NCI-H128 (cell line): Measurements from ENCODE around the gene PLCG2.
"Not testable (repeated sequence)": the region's sequence is repeated elsewhere in the genome, so short reads cannot be mapped to it uniquely, and the experiment has no call there.

ENCODE experiments used
- DNase-seq: peaks from one replicate; lab custom pipeline; 2025; ENCODE audit not compliant: unreplicated experiment; lab: John Stamatoyannopoulos, UW

The PLCG2 gene

GRCh38 chr16:81787659-81788058 lies 8.6 kb downstream of the PLCG2 start:
- DNase-seq: no peak

- no peak for DNase-seq
Observed at GRCh38 chr16:81790277-81790676, 11.2 kb downstream of the PLCG2 start.

DNA sequence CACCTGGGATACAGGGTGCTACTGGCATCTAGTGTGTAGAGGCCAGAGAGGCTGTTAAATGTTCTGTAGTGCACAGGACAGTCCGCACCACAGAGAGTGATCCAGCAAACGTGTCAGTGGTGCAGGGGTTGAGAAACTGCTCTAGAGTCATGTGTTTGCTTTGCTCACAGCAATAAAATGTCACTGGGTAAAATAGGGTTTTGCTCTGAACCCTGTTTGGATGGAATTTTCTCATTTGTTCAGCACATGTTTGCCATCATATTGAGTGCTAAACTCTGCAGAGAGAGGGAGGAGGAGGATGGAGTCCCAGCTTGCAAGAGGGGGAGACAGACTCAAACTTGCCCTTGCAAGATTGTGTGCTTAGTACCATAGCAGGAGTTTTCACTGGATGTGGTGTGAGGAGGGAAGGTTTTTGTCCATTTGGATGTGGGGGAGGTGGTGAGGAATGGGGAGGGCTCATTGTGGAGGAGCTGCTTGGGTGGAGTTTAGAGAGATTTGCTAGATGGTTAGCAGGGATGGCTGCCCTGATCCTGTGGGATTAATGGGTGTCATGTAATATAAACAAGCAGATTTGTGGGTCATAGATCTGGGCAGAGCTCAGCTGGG lies 11.8 kb downstream of the PLCG2 start:
- no peak for DNase-seq

- no peak for DNase-seq
Observed at GRCh38 chr16:81792828-81793227, 13.7 kb downstream of the PLCG2 start.

DNA sequence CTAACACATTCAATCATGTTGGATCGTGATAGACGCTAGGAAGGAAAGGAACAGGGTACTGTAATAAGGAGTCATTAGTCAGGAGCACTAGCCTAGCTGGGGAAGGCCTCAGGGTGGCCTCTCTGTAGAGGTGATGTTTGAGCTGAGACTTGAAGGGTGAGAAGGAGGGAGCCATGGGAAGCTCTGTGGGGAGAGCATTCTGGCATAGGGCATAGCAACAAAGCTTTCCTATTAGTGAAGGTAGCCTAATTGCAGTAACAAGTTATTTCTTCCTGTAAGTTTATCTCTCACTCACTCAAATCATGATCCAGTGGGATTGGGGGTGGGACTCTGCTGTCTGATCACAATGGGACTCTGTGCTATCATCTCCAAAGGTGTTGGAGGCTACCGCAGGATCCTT lies 16.1 kb downstream of the PLCG2 start:
- no peak for DNase-seq

- no peak for DNase-seq
Observed at GRCh38 chr16:81796035-81796434, 16.9 kb downstream of the PLCG2 start.

GRCh38 chr16:81796583-81797346 lies 17.7 kb downstream of the PLCG2 start:
- DNase-seq: no peak

DNA sequence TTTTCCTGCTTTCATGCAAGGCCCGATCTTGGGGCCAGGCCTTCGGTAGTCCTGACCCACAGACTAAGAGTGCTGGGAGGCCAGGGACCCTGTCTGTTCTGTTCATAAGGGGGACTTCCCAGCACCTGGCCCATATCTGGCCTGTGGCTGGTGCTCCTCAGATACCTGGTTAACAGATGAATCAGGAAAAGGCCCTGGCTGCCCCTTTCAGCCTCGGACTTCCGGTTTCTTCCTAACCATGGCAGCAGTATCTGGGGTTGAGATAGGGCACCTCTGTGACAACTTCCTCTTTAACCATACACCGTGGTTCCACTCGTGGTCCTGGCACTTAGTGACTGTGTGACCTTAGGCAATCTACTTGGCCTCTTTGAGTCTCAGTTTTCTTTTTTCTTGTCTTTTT lies 18.4 kb downstream of the PLCG2 start:
- DNase-seq: no peak

GRCh38 chr16:81798311-81799137 lies 19.4 kb downstream of the PLCG2 start:
- DNase-seq: no peak

DNA sequence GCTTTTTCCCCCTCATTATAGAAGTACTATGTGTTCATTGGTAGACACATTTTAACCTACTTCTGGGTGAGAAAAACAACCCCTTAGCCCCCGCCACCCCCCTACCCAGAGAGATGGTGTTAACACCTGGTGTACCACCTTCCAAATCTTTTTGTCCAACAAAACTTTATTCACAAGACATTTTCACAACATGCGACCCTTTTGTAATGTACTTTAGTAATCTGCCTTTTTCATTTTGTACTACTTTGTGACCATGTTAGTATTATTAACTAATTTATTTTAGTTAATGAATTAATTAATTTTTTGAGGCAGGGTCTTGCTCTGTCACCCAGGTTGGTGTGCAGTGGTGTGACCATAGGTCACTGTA lies 20.0 kb downstream of the PLCG2 start:
- no peak for DNase-seq

GRCh38 chr16:81801724-81802123 lies 22.6 kb downstream of the PLCG2 start:
- not testable (repeated sequence) for DNase-seq

DNA sequence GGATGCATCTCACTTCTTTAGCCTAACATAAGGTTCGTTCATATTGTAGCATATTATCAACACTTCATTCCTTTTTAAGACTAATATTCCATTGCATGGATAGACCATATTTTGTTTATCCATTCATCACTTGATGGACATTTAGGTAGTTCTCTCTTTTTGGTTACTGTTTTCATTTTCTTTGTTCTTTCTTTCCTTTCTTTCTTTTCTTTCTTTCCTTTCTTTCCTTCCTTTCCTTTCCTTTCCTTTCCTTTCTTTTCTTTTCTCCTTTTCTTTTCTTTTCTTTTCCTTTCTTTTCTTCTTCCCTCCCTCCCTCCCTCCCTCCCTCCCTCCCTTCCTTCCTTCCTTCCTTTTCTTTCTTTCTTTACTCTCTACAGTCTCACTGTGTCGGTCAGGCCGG lies 24.2 kb downstream of the PLCG2 start:
- DNase-seq: no peak

DNA sequence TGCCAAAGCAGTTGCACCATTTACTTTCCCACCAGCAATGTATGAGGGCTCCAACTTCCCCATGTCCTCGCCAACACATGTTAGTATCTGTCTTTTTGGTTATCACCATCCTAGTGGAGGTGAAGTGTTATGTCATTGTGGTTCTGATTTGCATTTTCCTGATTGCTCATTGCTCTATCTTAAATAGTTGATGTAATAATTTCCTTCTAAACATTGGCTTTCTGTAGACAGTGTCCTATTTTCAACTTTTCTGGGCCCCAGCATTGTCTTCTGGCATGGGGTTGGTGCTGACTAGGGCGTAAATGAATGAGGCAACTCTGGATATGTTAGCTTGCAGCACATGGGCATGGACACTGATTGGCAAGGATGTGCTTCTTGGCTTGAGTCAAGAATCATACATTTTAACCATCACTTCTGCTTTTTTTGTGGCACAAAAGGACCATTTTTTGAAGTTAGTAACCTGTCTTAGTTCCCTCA lies 25.1 kb downstream of the PLCG2 start:
- DNase-seq: no peak

DNA sequence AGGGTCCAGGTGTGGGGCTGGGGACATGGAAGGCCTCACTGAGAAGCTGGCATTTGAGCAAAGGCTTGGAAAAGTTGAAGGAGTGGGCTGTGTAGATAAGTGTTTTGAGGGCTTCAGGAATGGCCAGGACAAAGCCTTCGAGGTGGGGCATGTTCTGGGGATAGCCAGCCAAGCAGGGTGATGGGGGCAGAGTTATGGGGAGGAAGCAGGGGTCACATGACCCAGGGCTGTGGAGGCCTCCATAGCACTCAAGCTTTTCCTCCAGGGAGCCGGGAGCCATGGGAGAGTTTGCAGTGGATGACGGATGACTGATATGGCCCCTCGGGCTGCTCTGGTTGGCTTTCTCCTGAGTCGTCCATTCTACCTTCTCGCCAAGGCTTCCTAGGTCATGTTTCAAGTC lies 27.6 kb downstream of the PLCG2 start:
- no peak for DNase-seq

GRCh38 chr16:81807767-81808358 lies 28.8 kb downstream of the PLCG2 start:
- DNase-seq: no peak

- DNase-seq: no peak
Observed at GRCh38 chr16:81808933-81809480, 29.9 kb downstream of the PLCG2 start.

DNA sequence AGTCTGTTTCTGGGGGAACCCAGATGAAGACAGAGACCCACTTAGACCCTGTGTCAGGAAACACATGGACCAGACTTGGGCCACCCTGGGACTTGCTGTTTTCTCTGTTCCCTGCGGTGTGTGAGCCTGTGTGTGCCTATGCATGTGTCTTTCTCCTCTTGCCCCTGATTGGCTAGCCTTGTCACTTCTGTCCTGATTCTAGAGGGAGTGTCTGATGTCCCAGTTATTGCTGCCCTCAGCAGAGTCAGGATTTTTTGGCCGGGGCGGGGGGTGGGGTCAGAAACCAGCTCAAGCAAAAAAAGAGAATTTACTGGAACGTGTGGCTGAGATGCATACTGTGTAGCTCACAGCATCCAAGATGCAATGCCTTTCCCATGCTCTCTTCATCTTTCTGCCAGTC lies 30.5 kb downstream of the PLCG2 start:
- DNase-seq: no peak

- no peak for DNase-seq
Observed at GRCh38 chr16:81810361-81810760, 31.3 kb downstream of the PLCG2 start.

GRCh38 chr16:81810894-81811538 lies 31.9 kb downstream of the PLCG2 start:
- no peak for DNase-seq

DNA sequence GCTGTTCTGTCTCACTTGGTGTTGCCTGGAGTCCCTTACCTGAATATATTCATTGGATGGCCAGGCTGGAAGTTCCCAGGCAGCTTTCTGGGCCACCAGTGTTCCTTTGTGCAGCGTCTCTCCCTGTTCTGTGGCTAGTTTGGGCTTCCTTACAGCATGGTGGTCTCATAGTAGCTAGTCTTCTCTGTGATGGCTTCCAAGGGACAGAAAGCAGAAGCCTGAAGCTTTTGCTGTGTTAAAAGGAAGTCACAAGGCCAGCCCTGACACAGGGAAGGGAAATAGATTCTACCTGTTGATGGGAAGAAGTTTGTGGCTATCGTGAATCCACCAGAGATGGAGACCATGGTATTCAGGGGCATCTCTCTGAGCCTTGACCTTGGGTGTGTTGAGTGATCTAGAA lies 34.6 kb downstream of the PLCG2 start:
- no peak for DNase-seq
